NCI-H187 treated with DMSO at 0.1 percent for 48 hours (cell line): ENCODE data around the gene ABCA13.
"Not testable (repeated sequence)": the region's sequence is repeated elsewhere in the genome, so short reads cannot be mapped to it uniquely, and the experiment has no call there.

Source experiments
- DNase-seq: peaks from one replicate; lab custom pipeline; 2025; lab: John Stamatoyannopoulos, UW

The ABCA13 gene

DNA sequence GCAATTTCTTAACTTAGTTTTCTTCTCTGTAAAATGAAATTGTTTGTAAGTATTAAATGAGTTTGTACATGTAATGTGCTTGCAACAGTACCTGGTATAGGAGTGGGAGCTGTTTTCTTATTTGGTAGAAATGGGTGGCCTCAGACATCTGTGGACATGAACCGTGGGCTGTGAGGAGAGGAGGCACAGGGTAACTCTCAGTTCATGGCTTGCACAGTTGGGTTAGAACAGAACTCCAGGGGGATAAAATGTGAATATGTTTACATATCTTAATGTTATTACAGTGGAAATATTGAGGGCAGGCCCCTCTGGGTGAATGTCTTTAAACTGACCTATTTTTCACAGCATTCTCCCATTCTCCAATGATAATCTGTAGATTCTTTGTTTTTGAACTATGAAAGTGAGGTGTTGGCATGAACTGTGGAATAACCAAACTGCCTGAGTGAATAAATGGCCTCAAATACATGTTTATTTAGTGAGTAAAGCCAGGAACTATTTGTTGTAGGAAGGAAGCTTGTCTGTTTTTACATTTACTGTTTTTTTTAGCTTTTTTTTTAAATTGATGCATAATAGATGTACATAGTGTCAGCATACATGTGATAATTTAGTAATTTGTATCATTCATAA, 2.6 kb downstream of the ABCA13 start:
- no peak for DNase-seq

DNA sequence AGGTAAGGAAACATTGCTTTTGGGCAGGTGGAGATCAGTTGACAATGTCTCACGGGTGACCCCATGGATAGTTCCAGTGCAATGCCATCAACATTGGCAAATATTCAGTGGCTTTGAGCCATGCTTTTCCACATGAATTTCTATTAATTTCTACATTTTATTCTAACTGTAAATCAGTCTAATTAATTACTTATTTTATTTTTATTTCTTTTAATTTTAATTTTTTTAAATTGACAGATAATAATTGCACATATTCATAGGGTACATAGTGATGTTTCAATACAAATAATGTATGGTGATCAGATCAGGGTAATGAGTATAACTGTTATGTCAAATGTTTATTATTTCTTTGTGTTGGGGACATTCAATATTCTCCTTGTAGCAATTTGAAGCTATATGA, 3.8 kb downstream of the ABCA13 start:
- no peak for DNase-seq

DNA sequence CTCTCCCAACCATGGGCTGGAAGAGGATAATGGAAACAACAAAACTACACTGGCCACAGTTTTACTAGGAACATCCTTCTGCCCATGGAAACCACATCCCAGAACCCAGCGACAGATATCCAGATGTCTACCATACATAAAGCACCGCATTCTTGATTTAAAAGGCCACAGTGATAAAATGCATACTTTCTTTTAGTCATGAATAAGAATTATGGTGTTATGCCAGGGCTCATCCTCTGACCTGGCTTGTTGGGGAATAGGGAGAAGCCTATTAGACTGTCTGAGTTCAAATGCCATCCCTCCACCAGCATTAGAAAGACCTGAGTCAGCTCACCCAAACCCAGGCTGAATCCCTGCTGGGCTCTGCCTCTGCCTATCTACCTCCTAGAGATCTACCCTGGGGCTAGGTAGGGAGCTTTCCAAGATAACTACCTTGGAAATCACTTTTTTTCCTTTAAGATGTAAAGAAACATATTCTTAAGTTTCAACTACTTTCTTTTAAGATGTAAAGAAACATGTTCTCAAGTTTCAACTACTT, 5.2 kb downstream of the ABCA13 start:
- no peak for DNase-seq

DNA sequence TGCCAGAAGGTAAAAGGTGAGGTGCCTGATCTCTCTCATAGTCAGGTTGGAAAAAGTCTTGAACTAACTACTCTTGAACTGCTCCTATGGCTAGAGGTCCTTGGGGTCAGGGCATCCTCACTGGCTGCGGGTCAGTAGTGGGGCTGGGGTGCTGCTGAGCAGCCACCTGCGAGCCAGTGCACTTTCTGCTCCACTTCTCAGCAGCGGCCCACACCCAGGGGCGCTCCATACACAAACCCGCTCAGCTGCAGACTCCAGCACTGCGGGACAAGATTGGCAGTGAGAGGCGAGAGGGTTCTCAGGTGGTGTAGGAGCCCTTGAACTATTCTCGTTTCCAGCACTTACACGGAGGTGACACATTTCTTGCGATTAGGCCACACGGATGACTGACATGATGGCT, 6.0 kb downstream of the ABCA13 start:
- DNase-seq = no peak

DNA sequence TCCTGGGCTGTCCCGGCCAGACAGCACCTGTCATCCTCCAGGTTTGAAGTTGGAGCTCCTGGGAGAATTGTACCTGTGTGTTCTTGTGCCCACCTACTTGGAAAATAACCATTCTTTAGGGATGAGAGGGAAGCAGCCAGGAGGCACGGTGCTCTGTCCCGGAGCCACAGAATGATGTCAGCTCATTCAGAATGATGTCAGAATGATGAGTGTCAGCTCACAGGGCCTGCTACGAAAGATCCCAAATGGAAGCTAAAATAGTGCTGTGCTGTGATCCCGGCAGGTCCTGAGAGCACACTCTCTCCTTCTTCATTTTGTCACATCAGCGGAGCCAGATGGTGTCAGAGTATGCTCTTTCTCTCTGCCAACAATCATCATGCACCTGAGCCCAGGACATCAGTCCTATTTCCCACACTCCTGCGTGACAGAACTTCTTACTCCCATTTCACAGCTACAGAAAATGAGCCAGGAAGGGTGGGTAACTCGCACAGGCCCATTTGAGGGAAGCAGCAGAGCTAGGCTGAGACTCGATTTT, 8.3 kb downstream of the ABCA13 start:
- DNase-seq = no peak

DNA sequence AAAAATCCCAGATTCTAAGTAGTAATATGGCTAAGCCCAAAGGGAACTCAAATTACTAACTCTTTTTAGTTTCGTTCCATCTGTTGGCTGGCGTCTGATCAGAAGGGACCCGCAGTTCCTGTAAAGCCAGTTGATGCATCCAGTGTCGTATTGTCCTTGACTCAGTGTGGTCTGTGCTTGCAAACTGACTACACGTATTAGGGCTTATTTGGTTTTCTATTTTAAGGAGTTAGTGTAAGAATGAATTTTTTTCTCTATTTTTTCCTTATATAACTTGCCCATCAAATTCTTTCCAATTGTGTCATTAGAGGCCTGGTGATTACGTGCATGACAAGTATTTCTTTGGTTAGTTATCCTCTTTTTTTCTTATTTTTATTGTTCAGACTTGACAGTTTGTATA, 9.7 kb downstream of the ABCA13 start:
- DNase-seq = no peak

DNA sequence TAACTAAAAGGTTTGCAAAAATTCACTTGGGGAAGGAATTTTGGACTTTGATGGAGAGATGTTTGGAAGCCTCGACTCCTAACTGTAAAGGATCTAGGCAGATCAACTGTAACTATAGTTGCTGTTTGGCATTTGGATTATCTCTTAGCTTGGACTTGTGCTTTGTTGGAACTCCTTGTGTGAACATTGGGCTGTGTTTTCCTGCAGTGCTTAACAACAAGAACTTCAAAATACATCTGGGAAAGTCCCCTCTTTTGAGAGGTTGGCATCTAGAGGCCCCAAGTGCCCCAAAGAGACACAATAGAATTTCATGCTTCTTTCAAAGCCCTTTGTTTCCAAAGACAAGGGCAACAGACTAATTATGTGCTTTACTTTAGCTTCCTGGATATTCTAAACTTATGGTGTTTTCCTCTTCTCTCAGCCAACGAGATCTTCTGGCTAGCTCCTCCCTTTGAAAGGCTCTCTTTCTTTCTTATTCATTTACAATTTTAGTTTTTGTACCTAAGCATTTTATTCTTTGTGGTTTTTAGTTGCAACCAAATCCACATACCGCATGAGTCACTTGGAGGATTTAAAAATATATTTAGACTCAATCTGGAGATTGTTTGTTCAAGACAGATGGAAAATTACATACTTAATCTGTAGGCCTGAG, 11.6 kb downstream of the ABCA13 start:
- DNase-seq = no peak

DNA sequence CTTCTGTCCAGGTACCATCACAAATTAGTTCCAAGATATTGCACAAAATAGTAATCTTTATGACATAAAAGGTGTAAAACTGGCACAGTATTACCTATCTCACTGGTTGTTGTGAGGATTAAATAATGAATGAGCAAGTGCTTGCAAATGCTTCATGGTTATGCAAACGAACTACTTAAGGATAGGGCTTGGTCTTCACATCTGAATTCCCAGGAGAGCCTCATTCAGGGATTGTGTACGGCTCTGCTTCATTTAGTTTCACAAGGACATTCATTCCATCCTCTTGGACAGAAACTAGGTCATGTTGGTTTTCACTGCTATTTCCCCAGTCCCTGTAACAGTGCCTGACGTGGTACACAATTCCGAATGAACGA, 12.1 kb downstream of the ABCA13 start:
- peak; percentile 2 for DNase-seq

DNA sequence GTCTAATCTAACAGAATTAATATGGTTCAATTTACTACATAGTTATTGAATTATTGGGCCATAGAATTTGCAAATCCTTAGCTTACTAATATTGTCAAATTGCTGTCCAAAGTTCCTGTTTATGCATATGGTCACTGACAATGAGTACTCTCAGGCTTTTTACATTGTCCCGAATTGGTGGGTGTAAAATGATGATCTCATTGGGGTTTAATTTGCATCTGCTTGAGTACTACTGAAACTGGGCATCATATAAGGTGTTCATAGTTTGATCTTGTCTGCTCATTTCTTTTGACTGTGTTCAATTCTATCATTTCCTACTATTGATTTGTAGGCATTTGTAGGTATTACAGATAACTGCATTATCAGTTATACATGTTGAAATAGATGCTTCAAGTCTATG, 12.7 kb downstream of the ABCA13 start:
- DNase-seq = no peak

DNA sequence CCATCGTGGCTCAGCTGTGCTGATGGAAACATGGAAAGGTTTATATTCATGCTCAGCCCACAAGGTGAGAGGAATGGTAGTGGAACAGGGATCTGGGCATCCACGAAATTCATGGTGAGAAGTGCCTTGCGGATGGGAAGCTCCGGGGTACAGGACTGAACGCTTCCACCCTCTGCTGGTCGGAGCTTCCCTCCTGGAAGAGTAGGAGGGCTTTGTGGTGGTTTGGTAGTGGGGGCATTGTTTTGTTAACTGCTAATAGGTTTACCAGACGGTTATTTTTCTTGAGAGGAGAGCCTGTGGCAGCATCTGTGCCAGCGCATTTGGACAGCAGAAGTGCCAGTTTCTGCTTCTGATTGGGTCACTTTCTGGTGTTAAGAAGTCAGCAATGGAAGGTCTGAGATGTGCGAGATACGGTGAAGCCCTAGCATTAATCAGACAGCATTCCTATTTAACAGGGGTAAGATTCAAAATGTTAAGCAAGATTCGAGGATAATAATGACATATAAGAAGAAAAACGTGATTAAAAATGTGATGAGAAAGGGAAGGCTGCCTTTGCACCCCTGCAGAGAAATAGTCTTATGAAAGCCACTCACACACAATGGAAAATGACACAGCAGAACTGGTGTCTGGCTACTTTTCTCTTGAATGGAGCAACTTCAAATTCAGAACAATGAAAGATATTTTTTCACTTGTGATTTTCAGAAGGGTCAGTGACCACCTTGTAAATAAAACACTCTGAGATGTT, 17.7 kb downstream of the ABCA13 start:
- DNase-seq = no peak

DNA sequence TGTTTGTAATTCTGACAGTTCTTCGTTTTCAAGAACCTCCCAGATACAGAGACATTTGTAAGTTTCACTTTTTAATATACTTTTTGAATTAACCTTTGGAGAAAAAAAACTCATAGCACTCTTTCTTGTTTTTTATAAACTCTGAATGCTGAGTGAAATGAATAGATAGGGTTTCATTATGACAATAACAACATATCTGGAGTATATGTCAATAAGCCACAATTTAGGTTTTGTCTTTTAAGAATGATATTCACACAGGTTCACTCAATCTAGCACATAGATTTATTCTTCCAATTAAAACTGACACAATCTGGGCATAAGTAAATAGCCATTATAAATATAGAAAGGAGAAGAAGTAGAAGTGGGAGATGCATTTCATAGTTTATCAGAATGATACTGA, 21.7 kb downstream of the ABCA13 start:
- DNase-seq = no peak

DNA sequence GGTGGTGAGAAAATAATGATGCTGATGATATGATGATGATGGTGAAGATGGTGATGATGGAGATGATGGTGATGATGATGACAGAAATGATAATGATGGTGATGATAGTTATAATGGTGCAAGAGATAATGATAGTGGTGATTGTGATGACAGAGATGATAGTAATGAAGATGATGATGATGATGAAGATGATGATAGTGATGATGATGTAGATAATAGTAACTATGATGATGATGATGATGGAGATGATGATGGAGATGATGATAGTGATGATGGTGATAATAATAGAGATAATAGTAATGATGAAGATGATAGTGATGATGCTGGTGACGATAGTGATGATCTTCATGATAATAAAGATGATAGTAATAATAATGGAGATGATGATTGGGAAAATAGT, 22.2 kb downstream of the ABCA13 start:
- DNase-seq = no peak

DNA sequence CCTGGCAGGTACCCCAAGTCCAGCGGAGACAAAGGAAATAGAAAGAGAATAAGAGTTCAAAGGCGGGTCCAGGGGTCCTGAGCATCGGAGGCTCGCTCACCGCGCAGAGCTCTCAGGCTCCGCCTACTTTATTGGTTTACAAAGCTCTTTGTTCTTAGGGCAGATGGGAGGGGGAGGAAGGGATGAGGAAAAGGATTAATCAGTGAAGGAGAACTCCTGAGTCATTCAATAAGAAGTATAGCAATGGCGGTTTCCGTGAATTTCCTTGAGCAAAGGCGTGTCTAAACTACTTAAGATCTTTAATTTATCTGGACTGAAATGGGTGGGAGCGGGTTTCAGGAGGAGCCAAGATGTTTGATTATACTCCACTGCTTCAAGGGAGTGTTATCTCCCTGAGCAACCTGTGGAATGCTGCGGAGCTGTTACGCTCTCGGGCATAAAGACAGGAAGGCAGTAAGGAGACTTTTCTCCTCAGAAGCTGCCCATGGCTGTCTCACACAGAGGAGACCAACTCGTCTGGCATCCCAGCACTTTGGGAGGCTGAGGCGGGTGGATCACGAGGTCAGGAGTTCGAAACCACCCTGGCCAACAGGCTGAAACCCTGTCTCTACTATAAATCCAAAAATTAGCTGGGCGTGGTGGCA, 29.8 kb downstream of the ABCA13 start:
- not testable (repeated sequence) for DNase-seq

DNA sequence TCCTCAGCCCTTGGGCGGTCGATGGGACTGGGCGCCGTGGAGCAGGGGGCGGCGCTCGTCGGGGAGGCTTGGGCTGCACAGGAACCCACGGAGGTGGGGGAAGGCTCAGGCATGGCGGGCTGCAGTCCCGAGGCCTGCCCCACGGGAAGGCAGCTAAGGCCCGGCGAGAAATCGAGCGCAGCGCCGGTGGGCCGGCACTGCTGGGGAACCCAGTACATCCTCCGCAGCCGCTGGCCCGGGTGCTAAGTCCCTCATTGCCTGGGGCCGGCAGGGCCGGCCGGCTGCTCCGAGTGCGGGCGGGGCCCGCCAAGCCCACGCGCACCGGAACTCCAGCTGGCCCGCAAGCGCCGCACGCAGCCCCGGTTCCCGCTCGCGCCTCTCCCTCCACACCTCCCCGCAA, 31.7 kb downstream of the ABCA13 start:
- not testable (repeated sequence) for DNase-seq

DNA sequence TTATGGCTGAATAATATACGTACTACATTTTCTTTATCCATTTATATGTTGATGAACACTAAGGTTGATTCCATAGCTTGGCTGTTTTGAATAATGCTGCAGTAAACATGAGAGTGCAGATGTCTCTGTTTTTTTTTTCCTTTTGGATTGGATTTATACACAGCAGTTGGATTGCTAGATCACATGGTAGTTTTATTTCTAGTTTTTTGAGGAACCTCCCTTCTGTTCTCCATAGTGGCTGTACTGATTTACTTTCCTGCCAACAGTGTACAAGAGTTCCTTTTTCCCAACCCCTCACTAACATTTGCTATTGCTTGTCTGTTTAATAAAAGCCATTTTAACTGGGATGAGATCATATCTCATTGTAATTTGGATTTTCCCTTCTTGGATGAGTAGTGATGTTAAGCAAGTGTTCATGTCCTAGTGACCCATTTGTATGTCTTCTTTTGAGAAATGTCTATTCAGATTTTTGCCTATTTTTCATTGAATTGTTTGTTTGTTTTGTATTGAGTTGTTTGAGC, 36.0 kb downstream of the ABCA13 start:
- DNase-seq = no peak

DNA sequence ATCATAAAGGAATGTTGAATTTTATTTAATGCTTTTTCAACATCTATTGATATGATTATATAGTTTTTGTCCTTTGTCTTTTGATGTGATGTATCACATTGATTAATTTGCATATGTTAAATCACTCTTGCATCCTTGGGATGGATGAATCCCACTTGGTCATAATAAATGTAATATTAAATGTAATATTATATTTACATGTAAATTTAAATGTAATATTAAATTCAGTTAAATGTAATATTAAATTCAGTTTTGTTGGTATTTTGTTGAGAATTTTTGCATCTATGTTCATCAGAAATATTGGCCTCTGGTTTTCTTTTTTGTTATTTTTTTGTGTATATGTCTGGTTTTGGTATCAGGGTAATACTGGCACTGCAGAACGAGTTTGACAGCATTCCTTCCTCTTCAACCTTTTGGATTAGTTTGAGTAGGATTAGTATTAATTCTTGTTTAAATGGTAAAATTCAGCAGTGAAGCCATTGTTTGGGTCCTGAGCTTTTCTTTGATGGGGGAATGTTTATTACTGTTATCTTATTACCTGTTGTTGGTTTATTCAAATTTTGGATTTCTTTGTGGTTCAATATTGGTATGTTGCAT, 37.8 kb downstream of the ABCA13 start:
- no peak for DNase-seq

DNA sequence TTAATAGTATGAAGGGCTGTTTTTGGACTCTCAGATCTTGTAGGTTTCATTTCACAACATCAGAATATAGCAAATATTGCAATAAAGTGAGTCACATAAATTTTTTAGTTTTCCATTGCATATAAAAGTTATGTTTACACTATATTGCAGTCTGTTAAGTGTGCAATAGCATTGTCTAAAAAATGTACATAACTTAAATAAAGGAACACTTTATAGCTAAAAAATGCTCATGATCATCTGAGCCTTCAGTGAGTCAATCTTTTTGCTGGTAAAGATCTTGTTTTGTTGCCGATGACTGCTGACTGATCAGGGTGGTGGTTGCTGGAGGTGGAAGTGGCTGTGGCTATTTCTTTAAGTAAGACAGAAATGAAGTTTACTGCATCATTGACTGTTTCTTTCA, 42.0 kb downstream of the ABCA13 start:
- DNase-seq = no peak

DNA sequence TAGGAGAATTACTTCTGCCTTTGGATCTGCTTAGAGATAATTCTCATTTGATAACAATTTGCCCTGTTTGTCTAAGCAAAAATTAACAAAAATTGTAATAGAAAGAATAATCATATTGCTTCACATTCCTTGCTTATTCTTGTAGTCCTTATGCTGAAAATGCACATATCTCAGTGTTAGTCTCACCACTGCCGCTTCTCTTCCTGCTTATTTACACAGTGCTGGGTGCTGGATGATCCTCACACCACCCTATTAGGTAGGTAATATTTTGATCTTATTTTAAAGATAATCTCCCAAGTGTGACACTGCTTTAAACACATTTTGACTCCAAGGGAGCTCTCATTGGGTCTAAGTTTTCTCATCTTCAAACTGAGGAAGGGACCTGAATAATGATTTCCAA, 46.0 kb downstream of the ABCA13 start:
- no peak for DNase-seq

DNA sequence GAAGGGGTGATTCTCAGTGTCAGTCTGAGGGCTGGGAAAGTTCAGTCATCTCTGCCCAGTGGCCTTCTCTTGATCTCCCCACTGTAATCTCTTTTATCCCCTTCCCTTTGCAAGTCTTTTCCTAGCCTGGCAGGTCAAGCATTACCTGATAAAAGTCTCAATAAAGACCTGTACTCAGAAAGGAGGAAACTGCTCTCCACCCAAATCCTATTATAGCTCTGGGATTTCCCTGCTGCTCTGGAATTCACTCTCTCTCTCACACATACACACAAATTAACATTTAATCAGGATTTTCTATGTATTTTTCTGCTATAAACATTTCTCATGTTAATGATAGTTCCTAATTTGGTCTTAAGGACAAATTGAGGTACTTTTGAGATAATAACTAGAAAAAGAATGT, 46.5 kb downstream of the ABCA13 start:
- DNase-seq = no peak

DNA sequence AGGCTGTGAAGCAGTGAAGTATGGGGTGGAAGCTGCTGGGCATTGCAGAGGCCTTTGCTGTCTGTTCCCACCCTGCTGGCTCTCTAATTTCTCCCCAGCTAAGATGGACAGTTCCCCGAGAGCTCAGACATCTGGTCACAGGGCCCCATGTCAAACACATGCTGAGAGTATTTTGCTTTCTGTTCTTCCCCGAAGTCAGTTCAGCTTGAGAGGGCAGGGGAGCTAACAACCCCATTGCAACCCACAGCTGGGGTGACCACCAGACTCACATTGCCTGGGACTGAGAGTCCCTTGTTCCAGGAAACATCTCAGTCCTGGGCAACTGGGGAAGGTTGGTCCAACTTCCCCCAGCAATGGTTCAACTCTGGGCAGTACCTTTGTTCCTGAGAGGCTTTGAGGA, 52.8 kb downstream of the ABCA13 start:
- no peak for DNase-seq

DNA sequence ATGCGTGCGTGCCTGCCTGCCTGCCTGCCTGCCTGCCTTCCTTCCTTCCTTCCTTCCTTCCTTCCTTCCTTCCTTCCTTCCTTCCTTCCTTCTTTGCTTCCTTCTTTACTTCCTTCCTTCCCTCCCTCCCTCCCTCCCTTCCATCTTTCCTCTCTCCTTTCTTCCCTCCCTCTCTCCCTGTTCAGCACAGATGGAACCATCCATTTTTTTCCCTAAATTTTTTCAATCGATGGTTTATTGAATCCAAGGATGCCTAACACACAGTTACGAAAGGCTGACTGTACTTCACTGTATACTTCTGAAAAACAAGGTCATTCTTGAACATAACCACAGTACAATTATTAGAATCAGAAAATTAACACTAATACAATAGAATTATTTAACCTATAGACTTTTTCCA, 53.8 kb downstream of the ABCA13 start:
- no peak for DNase-seq

DNA sequence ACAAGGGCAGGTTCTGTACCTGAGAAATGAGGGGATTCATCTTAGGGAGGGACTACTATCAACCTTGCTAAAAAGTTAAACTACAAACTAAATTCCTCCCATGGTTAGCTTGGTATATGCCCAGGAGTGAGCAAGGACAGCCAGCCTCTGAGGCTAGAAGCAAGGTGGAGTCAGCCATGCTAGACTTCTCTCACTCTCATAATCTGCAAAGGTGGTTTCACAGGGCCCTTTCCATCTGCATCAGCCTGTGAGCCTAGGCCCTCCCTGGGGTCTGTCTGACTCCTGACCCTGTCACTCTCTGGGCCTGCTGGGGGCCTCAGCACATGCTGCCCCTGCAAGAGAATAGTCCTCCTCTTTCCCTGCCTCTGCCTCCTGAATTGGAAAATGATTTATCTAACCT, 66.1 kb downstream of the ABCA13 start:
- DNase-seq = no peak
